Smooth muscle cell (in vitro differentiated cells): ENCODE data around the gene TMEM143. TPM values are rescaled to one million over a fixed set of nuclear protein-coding genes. Genes with fewer than 3 reads are reported as not detected.

Experiments used
- DNase-seq: peaks from one replicate; lab custom pipeline; 2025; ENCODE audit not compliant: unreplicated experiment; lab: John Stamatoyannopoulos, UW
- H2AFZ ChIP-seq: fragments of 200-600 bp; sonication (generic); 2 replicates; pipeline ENCODE4 v1.6.0; 2016; ENCODE audit warnings: antibody characterized with exemption, low read depth, mild to moderate bottlenecking
- H3F3A ChIP-seq: fragments of 200-600 bp; sonication (generic); 2 replicates; pipeline ENCODE4 v1.6.0; 2017; ENCODE audit warnings: antibody characterized with exemption, low read depth
- H3K27ac ChIP-seq: fragments of 200-600 bp; sonication (generic); 2 replicates; pipeline ENCODE4 v1.5.1; 2016; ENCODE audit warnings: low read depth, mild to moderate bottlenecking
- H3K27me3 ChIP-seq: fragments of 200-600 bp; sonication (generic); 2 replicates; pipeline ENCODE4 v1.6.1; 2016; ENCODE audit warnings: low read depth, mild to moderate bottlenecking
- H3K36me3 ChIP-seq: fragments of 200-600 bp; sonication (generic); 2 replicates; pipeline ENCODE4 v1.5.1; 2016; ENCODE audit warnings: low read depth
- H3K4me1 ChIP-seq: fragments of 200-600 bp; sonication (generic); 2 replicates; pipeline ENCODE4 v1.5.1; 2016; ENCODE audit warnings: low read depth
- H3K4me2 ChIP-seq: fragments of 200-600 bp; sonication (generic); 2 replicates; pipeline ENCODE4 v1.6.0; 2016; ENCODE audit warnings: mild to moderate bottlenecking
- H3K4me3 ChIP-seq: fragments of 200-600 bp; sonication (generic); 2 replicates; pipeline ENCODE4 v1.5.1; 2016; ENCODE audit warnings: mild to moderate bottlenecking
- H3K79me2 ChIP-seq: fragments of 200-600 bp; sonication (generic); 2 replicates; pipeline ENCODE4 v1.6.0; 2016; ENCODE audit warnings: low read depth, mild to moderate bottlenecking
- H3K9ac ChIP-seq: fragments of 200-600 bp; sonication (generic); 2 replicates; pipeline ENCODE4 v1.6.0; 2016; ENCODE audit warnings: low read depth
- H3K9me3 ChIP-seq: fragments of 200-600 bp; sonication (generic); replicated peaks from 2 replicates; pipeline ENCODE4 v1.5.1; 2016; ENCODE audit warnings: low read depth
- H4K20me1 ChIP-seq: fragments of 200-600 bp; sonication (generic); 2 replicates; pipeline ENCODE4 v1.6.0; 2016; ENCODE audit warnings: low read depth
- CTCF ChIP-seq: fragments of 200-600 bp; sonication (generic); IDR thresholded peaks from 2 replicates; pipeline ENCODE4 v1.5.1; 2017; ENCODE audit warnings: borderline replicate concordance, mild to moderate bottlenecking, antibody characterized with exemption; ENCODE audit not compliant: insufficient read depth, poor library complexity, severe bottlenecking
- WGBS: methylation state at CpG from one replicate; pipeline ENCODE4 v1.1.7; 2016; ENCODE audit warnings: low lambda C conversion rate; 5-methylcytosine and 5-hydroxymethylcytosine counted together
- polyA plus RNA-seq: library from polyadenylated mRNA; unstranded; fragments of >200 nt; fragmentation: Nextera tagmentation; extraction: Ambion mirVana; gene quantifications from 2 replicates; pipeline ENCODE4 v1.2.1, GENCODE V29; 2016
- total RNA-seq: library from RNA; depleted of rRNA; stranded (reverse); fragments of >200 nt; gene quantifications from 2 replicates; pipeline ENCODE4 v1.2.3, GENCODE V29; 2014

TMEM143 gene
- total and polyA plus RNA-seq, 2 experiments from 2014 or later, result 3.8 to 11.2 TPM

GRCh38 chr19:48350856-48351255, 12.9 kb downstream of the TMEM143 start:
- no peak overlapping the region for H3K27ac ChIP-seq
- H3F3A ChIP-seq, result no peaks in the 10 kb centered on the region
- H3K4me3 ChIP-seq, result no peak overlapping the region
- no peaks in the 10 kb centered on the region for H3K79me2 ChIP-seq
- H4K20me1 ChIP-seq, result no peaks in the 10 kb centered on the region
- 97% methylated on average over 5 of the region's 5 CpGs for WGBS
- no peaks in the 10 kb centered on the region for H3K27me3 ChIP-seq
- no peak for DNase-seq
- no peaks in the 10 kb centered on the region for H3K4me1 ChIP-seq
- no peak for TF ChIP-seq CTCF
- H3K9ac ChIP-seq, result no peak overlapping the region
- no peaks in the 10 kb centered on the region for H3K9me3 ChIP-seq
- no peak overlapping the region for H3K4me2 ChIP-seq
- H2AFZ ChIP-seq, result no peak overlapping the region
- no peaks in the 10 kb centered on the region for H3K36me3 ChIP-seq

- no peak overlapping the region for H3K9ac ChIP-seq
- DNase-seq, result no peak
- H3K36me3 ChIP-seq, result no peaks in the 10 kb centered on the region
- WGBS, result 91% methylated on average over 7 of the region's 7 CpGs
- TF ChIP-seq CTCF, result no peak
- H3K79me2 ChIP-seq, result no peaks in the 10 kb centered on the region
- no peaks in the 10 kb centered on the region for H3F3A ChIP-seq
- no peak overlapping the region for H2AFZ ChIP-seq
- H3K27ac ChIP-seq, result no peak overlapping the region
- no peaks in the 10 kb centered on the region for H3K4me1 ChIP-seq
- no peaks in the 10 kb centered on the region for H4K20me1 ChIP-seq
- H3K9me3 ChIP-seq, result no peaks in the 10 kb centered on the region
- no peak overlapping the region for H3K4me2 ChIP-seq
- H3K4me3 ChIP-seq, result no peak overlapping the region
- H3K27me3 ChIP-seq, result no peaks in the 10 kb centered on the region
Observed at GRCh38 chr19:48348737-48349136, 15.0 kb downstream of the TMEM143 start.

- H3K9me3 ChIP-seq, result no peaks in the 10 kb centered on the region
- H3K4me2 ChIP-seq, result no peak overlapping the region
- no peak overlapping the region for H3K27ac ChIP-seq
- no peak for TF ChIP-seq CTCF
- H3K9ac ChIP-seq, result no peak overlapping the region
- no peaks in the 10 kb centered on the region for H3K79me2 ChIP-seq
- H2AFZ ChIP-seq, result no peak overlapping the region
- no peaks in the 10 kb centered on the region for H3K36me3 ChIP-seq
- WGBS, result 85% methylated on average over 5 of the region's 5 CpGs
- no peak for DNase-seq
- H3K4me1 ChIP-seq, result no peaks in the 10 kb centered on the region
- H3K4me3 ChIP-seq, result no peak overlapping the region
- H3F3A ChIP-seq, result no peaks in the 10 kb centered on the region
- no peaks in the 10 kb centered on the region for H3K27me3 ChIP-seq
- H4K20me1 ChIP-seq, result no peaks in the 10 kb centered on the region
Observed at GRCh38 chr19:48348045-48348444, 15.7 kb downstream of the TMEM143 start.

GRCh38 chr19:48346191-48346590, 17.5 kb downstream of the TMEM143 start:
- Histone ChIP-seq H3K4me1 (no peaks in the 10 kb centered on the region), H3K27me3 (no peaks in the 10 kb centered on the region), H3K4me2 (no peak overlapping the region), H3K36me3 (no peaks in the 10 kb centered on the region), H3K9ac (no peak overlapping the region), H3F3A (no peaks in the 10 kb centered on the region), H4K20me1 (no peaks in the 10 kb centered on the region), H3K27ac (no peak overlapping the region), H2AFZ (no peak overlapping the region), H3K79me2 (no peaks in the 10 kb centered on the region), H3K9me3 (no peaks in the 10 kb centered on the region), H3K4me3 (no peak overlapping the region)
- TF ChIP-seq CTCF, result no peak
- 74% methylated on average over 2 of the region's 2 CpGs for WGBS
- DNase-seq, result no peak
